Measurements from ENCODE around the gene GET4. TPM values are rescaled to one million over a fixed set of nuclear protein-coding genes. Genes with fewer than 3 reads are reported as not detected.

The GET4 gene
- total and polyA plus RNA-seq, 2 of the 8 experiments (the other 6 are each of a cell fraction or from before 2014, with no cell fraction given): 56.7 to 74.1 TPM

GRCh38 chr7:918441-919113 is 42.2 kb downstream of the GET4 start (continued):
- TF ChIP-seq, protein P1, sequence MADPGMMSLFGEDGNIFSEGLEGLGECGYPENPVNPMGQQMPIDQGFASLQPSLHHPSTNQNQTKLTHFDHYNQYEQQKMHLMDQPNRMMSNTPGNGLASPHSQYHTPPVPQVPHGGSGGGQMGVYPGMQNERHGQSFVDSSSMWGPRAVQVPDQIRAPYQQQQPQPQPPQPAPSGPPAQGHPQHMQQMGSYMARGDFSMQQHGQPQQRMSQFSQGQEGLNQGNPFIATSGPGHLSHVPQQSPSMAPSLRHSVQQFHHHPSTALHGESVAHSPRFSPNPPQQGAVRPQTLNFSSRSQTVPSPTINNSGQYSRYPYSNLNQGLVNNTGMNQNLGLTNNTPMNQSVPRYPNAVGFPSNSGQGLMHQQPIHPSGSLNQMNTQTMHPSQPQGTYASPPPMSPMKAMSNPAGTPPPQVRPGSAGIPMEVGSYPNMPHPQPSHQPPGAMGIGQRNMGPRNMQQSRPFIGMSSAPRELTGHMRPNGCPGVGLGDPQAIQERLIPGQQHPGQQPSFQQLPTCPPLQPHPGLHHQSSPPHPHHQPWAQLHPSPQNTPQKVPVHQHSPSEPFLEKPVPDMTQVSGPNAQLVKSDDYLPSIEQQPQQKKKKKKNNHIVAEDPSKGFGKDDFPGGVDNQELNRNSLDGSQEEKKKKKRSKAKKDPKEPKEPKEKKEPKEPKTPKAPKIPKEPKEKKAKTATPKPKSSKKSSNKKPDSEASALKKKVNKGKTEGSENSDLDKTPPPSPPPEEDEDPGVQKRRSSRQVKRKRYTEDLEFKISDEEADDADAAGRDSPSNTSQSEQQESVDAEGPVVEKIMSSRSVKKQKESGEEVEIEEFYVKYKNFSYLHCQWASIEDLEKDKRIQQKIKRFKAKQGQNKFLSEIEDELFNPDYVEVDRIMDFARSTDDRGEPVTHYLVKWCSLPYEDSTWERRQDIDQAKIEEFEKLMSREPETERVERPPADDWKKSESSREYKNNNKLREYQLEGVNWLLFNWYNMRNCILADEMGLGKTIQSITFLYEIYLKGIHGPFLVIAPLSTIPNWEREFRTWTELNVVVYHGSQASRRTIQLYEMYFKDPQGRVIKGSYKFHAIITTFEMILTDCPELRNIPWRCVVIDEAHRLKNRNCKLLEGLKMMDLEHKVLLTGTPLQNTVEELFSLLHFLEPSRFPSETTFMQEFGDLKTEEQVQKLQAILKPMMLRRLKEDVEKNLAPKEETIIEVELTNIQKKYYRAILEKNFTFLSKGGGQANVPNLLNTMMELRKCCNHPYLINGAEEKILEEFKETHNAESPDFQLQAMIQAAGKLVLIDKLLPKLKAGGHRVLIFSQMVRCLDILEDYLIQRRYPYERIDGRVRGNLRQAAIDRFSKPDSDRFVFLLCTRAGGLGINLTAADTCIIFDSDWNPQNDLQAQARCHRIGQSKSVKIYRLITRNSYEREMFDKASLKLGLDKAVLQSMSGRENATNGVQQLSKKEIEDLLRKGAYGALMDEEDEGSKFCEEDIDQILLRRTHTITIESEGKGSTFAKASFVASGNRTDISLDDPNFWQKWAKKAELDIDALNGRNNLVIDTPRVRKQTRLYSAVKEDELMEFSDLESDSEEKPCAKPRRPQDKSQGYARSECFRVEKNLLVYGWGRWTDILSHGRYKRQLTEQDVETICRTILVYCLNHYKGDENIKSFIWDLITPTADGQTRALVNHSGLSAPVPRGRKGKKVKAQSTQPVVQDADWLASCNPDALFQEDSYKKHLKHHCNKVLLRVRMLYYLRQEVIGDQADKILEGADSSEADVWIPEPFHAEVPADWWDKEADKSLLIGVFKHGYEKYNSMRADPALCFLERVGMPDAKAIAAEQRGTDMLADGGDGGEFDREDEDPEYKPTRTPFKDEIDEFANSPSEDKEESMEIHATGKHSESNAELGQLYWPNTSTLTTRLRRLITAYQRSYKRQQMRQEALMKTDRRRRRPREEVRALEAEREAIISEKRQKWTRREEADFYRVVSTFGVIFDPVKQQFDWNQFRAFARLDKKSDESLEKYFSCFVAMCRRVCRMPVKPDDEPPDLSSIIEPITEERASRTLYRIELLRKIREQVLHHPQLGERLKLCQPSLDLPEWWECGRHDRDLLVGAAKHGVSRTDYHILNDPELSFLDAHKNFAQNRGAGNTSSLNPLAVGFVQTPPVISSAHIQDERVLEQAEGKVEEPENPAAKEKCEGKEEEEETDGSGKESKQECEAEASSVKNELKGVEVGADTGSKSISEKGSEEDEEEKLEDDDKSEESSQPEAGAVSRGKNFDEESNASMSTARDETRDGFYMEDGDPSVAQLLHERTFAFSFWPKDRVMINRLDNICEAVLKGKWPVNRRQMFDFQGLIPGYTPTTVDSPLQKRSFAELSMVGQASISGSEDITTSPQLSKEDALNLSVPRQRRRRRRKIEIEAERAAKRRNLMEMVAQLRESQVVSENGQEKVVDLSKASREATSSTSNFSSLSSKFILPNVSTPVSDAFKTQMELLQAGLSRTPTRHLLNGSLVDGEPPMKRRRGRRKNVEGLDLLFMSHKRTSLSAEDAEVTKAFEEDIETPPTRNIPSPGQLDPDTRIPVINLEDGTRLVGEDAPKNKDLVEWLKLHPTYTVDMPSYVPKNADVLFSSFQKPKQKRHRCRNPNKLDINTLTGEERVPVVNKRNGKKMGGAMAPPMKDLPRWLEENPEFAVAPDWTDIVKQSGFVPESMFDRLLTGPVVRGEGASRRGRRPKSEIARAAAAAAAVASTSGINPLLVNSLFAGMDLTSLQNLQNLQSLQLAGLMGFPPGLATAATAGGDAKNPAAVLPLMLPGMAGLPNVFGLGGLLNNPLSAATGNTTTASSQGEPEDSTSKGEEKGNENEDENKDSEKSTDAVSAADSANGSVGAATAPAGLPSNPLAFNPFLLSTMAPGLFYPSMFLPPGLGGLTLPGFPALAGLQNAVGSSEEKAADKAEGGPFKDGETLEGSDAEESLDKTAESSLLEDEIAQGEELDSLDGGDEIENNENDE (IDR thresholded peaks at IDR 0.05; ENCODE audit: insufficient replicate concordance, low read length): no peak
- no peak for TF ChIP-seq TEAD4 (IDR thresholded peaks at IDR 0.05; ENCODE audit: low read depth, low read length)
- TF ChIP-seq TCF12 (IDR thresholded peaks at IDR 0.05; ENCODE audit: low read depth, low read length): no peak
- TF ChIP-seq HDAC6 (IDR thresholded peaks at IDR 0.05; ENCODE audit: low read depth, low read length): no peak
- no peak for TF ChIP-seq CBX5 (IDR thresholded peaks at IDR 0.05; ENCODE audit: low read depth, low read length)
- no peak for TF ChIP-seq NRF1 (IDR thresholded peaks at IDR 0.05; ENCODE audit: low read depth, low read length)
- TF ChIP-seq, protein P2, sequence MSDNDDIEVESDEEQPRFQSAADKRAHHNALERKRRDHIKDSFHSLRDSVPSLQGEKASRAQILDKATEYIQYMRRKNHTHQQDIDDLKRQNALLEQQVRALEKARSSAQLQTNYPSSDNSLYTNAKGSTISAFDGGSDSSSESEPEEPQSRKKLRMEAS (IDR thresholded peaks at IDR 0.05): no peak
- TF ChIP-seq CBX8 (IDR thresholded peaks at IDR 0.05; ENCODE audit: borderline replicate concordance, low read depth, low read length): no peak
- no peak for TF ChIP-seq KDM4A (IDR thresholded peaks at IDR 0.05; ENCODE audit: low read depth, low read length, severe bottlenecking)

All from H1 (cell line).